GM12878 (cell line): Measurements from ENCODE around the gene DGKK. TPM values are rescaled to one million over a fixed set of nuclear protein-coding genes. Genes with fewer than 3 reads are reported as not detected.

ENCODE experiments used
- ATAC-seq: fragments of 200-7000 bp; cut with Tn5 transposase; 3 replicates; pipeline ENCODE4 v1.9.1; 2020; ENCODE audit warnings: mild to moderate bottlenecking, moderate library complexity
- BruUV-seq: library from RNA; stranded (reverse); fragments of 400-500 nt; replicated peaks from 2 replicates; lab custom pipeline; 2021; lab: Mats Ljungman, UMichigan
- CTCF ChIA-PET: fragments of 300-600 bp; sonication (Branson Sonifier 250); formaldehyde crosslinking; extraction: SDS; loops from one replicate; lab custom pipeline; 2021; ENCODE audit warnings: inconsistent platforms; lab: Yijun Ruan, JAX
- POLR2A ChIA-PET: fragments of 350-600 bp; formaldehyde crosslinking; extraction: SDS; loops from one replicate; lab custom pipeline; 2021; ENCODE audit warnings: inconsistent platforms; lab: Charles Lee
- RAD21 ChIA-PET: fragments of 300-600 bp; sonication (Branson Sonifier 250); formaldehyde crosslinking; loops from one replicate; lab custom pipeline; 2023; ENCODE audit warnings: antibody characterized with exemption; ENCODE audit not compliant: unreplicated experiment; lab: Charles Lee
- SMC1A ChIA-PET: fragments of 300-600 bp; sonication (Branson Sonifier 250); formaldehyde crosslinking; loops from one replicate; lab custom pipeline; 2023; ENCODE audit not compliant: unreplicated experiment, uncharacterized antibody; lab: Charles Lee
- DNase-seq: peaks from one replicate; pipeline ENCODE4 v3.0.0-alpha.2; 2011; ENCODE audit warnings: low read depth, low spot score
- FAIRE-seq: peaks from 3 replicates; lab custom pipeline; 2011; peaks lifted over from hg19 to GRCh38; lab: Jason Lieb, UNC
- H2AFZ ChIP-seq: 2 replicates; pipeline ENCODE4 v1.6.0; 2011; ENCODE audit warnings: low read depth, low read length, control low read depth; ENCODE audit not compliant: control insufficient read depth
- H3K27ac ChIP-seq: 2 replicates; pipeline ENCODE4 v1.5.1; 2011; ENCODE audit warnings: control low read depth; ENCODE audit not compliant: control insufficient read depth, insufficient read depth
- H3K27me3 ChIP-seq, 2 experiments: replicated peaks in 1 of 2; 2 replicates each; pipeline versions ENCODE4 v1.6.0 to v1.6.1; 2011; ENCODE audit warnings: low read length in 1 of 2; ENCODE audit not compliant: control insufficient read depth in 2 of 2, insufficient read depth in 2 of 2
- H3K36me3 ChIP-seq, 2 experiments: 2 replicates each; pipeline ENCODE4 v1.5.1; 2011; ENCODE audit warnings: low read length in 1 of 2; ENCODE audit not compliant: control insufficient read depth in 2 of 2, insufficient read depth in 2 of 2
- H3K4me1 ChIP-seq: 2 replicates; pipeline ENCODE4 v1.6.1; 2011; ENCODE audit warnings: mild to moderate bottlenecking, low read length, moderate library complexity, mixed read lengths; ENCODE audit not compliant: control insufficient read depth, insufficient read depth
- H3K4me2 ChIP-seq: 2 replicates; pipeline ENCODE4 v1.6.0; 2011; ENCODE audit warnings: control low read depth; ENCODE audit not compliant: control insufficient read depth, insufficient read depth
- H3K4me3 ChIP-seq: fragments of 200-600 bp; sonication (generic); 2 replicates; pipeline ENCODE4 v1.5.1; 2016
- H3K79me2 ChIP-seq: 2 replicates; pipeline ENCODE4 v1.6.0; 2011; ENCODE audit warnings: low read length; ENCODE audit not compliant: control insufficient read depth, insufficient read depth
- H3K9ac ChIP-seq: 2 replicates; pipeline ENCODE4 v1.8.0; 2011; ENCODE audit warnings: low read length, control low read depth, mixed read lengths; ENCODE audit not compliant: control insufficient read depth, insufficient read depth
- H3K9me3 ChIP-seq: replicated peaks from 3 replicates; pipeline ENCODE4 v1.5.1; 2011; ENCODE audit warnings: mild to moderate bottlenecking, low read length; ENCODE audit not compliant: control insufficient read depth, insufficient read depth
- H4K20me1 ChIP-seq: 2 replicates; pipeline ENCODE4 v1.6.0; 2011; ENCODE audit not compliant: control insufficient read depth, insufficient read depth
- BACH1 ChIP-seq: fragments of 450-650 bp; IDR thresholded peaks from 2 replicates; pipeline ENCODE4 v1.6.1; 2017; ENCODE audit warnings: mild to moderate bottlenecking, borderline replicate concordance
- E2F8 ChIP-seq: fragments of 450-650 bp; IDR thresholded peaks from 2 replicates; pipeline ENCODE4 v1.6.1; 2018; ENCODE audit warnings: mild to moderate bottlenecking, low read depth, moderate library complexity; ENCODE audit not compliant: partially characterized antibody
- GABPA ChIP-seq: IDR thresholded peaks from 2 replicates; pipeline ENCODE4 v1.6.1; 2014; ENCODE audit warnings: antibody characterized with exemption, low read depth, mild to moderate bottlenecking, inconsistent platforms
- HSF1 ChIP-seq: fragments of 150-350 bp; IDR thresholded peaks from 2 replicates; pipeline ENCODE4 v1.6.1; 2014; ENCODE audit warnings: mild to moderate bottlenecking, low read depth, low read length
- POLR2A ChIP-seq: IDR thresholded peaks from 2 replicates; pipeline ENCODE4 v1.6.1; 2011; ENCODE audit warnings: low read depth, mild to moderate bottlenecking, low read length
- SMAD5 ChIP-seq: IDR thresholded peaks from 2 replicates; pipeline ENCODE4 v1.6.1; 2016; ENCODE audit warnings: antibody characterized with exemption, low read depth
- SMC3 ChIP-seq: IDR thresholded peaks from 2 replicates; pipeline ENCODE4 v1.6.1; 2011; ENCODE audit warnings: low read length, improper control_type of control experiment, borderline replicate concordance
- ZSCAN29 ChIP-seq: fragments of 450-650 bp; IDR thresholded peaks from 2 replicates; pipeline ENCODE4 v1.6.1; 2017; ENCODE audit warnings: mild to moderate bottlenecking, moderate library complexity
- WGBS: methylation state at CpG from one replicate; pipeline ENCODE4 v1.1.6; 2016; ENCODE audit warnings: low lambda C conversion rate; ENCODE audit not compliant: insufficient replicate concordance, insufficient coverage; ENCODE audit errors: missing lambda C conversion rate; 5-methylcytosine and 5-hydroxymethylcytosine counted together
- in situ Hi-C: fragments of 300-500 bp; cut with MboI; formaldehyde crosslinking; loops from 9 replicates; pipeline ENCODE4 v1.14.3; 2018; ENCODE audit warnings: mixed read lengths
- intact Hi-C: fragments of 100-400 bp; cut with micrococcal nuclease; formaldehyde crosslinking; loops from one replicate; pipeline ENCODE4 v1.14.2; 2022; ENCODE audit not compliant: unreplicated experiment
- polyA plus RNA-seq, 11 experiments: library from polyadenylated mRNA; depleted of rRNA in 4 of 11; unstranded in 6 of 11; stranded (reverse) in 5 of 11; fragments of >200 nt; fragmentation: Nextera tagmentation in 4 of 11; fragmentation: Illumina TruSeq in 1 of 11; extraction: Ambion mirVana in 4 of 11; extraction: Trizol in 1 of 11; gene quantifications; 1 replicate in 1 of 11; 2 replicates in 10 of 11; pipeline versions ENCODE4 v1.2.1 to v1.2.3, GENCODE V29; 2011 to 2016; ENCODE audit warnings: inconsistent platforms in 2 of 11, missing spikeins in 2 of 11, low read depth in 1 of 11
- total RNA-seq, 4 experiments: library from RNA; depleted of rRNA in 3 of 4; stranded (reverse); fragments of >200 nt in 3 of 4; fragmentation: Illumina TruSeq in 1 of 4; extraction: Trizol in 1 of 4; gene quantifications; 2 replicates each; pipeline versions ENCODE4 v1.2.1 to v1.2.3, GENCODE V29; 2013 to 2021

Gene DGKK
- total and polyA plus RNA-seq, 10 of the 15 experiments (the other 5 are each of a cell fraction or from before 2014, with no cell fraction given) = under 0.01 to 0.03 TPM; not detected in 8

- TF ChIP-seq E2F8 = no peak
- no peak for TF ChIP-seq BACH1
- TF ChIP-seq ZSCAN29 = no peak
- TF ChIP-seq GABPA = no peak
- no peak for TF ChIP-seq POLR2A
- TF ChIP-seq HSF1 = no peak
- no peak for TF ChIP-seq SMC3
- no peak for TF ChIP-seq SMAD5
- H3K79me2 ChIP-seq = no peaks in the 10 kb centered on the region
- H3K27me3 ChIP-seq = no peaks in the 10 kb centered on the region
- POLR2A ChIA-PET = no interaction called here
- no TSS peak for BruUV-seq
- H4K20me1 ChIP-seq = no peaks in the 10 kb centered on the region
- no peaks in the 10 kb centered on the region for H3K4me1 ChIP-seq
- no peaks in the 10 kb centered on the region for H3K36me3 ChIP-seq
- FAIRE-seq (no peak), DNase-seq (no peak), ATAC-seq (no peak)
- in situ Hi-C loops = no loop called here
- RAD21 ChIA-PET = no interaction called here
- CTCF ChIA-PET = no interaction called here
- no peak overlapping the region for H3K4me3 ChIP-seq
- intact Hi-C loops = no loop called here
- no peak overlapping the region for H3K27ac ChIP-seq
- SMC1A ChIA-PET = no interaction called here
- H2AFZ ChIP-seq = no peak overlapping the region
- H3K9me3 ChIP-seq = no peaks in the 10 kb centered on the region
- WGBS = 8% methylated on average over 5 of the region's 5 CpGs
- H3K9ac ChIP-seq = no peak overlapping the region
- H3K4me2 ChIP-seq = no peak overlapping the region
Observed at GRCh38 chrX:50475208-50475607, 4.6 kb upstream of the DGKK start.
